HepG2 (cell line): ENCODE results near the gene GCHFR.

ENCODE experiments used
- FOXK2 ChIP-seq: fragments of 450-650 bp; IDR thresholded peaks from 2 replicates; pipeline ENCODE4 v1.6.1; 2016
- GABPA ChIP-seq, 2 experiments: IDR thresholded peaks; 2 replicates each; pipeline ENCODE4 v1.6.1; 2011 to 2016; ENCODE audit warnings: low read depth in 2 of 2, low read length in 1 of 2, missing biosample characterization in 1 of 2, missing genetic modification characterization in 1 of 2
- POLR2AphosphoS5 ChIP-seq: IDR thresholded peaks from 2 replicates; pipeline ENCODE4 v1.6.1; 2012; ENCODE audit warnings: low read depth, low read length
- SP1 ChIP-seq, 2 experiments: fragments of 450-650 bp in 1 of 2; sonication (generic) in 1 of 2; formaldehyde crosslinking in 1 of 2; IDR thresholded peaks; 2 replicates each; pipeline versions ENCODE4 v1.4.0 to v1.6.1; 2016 to 2020; ENCODE audit warnings: missing genetic modification reagents in 1 of 2
- SRSF9 ChIP-seq: fragments of 200-400 bp; formaldehyde crosslinking; IDR thresholded peaks from 2 replicates; pipeline ENCODE4 v1.6.1; 2018; ENCODE audit warnings: borderline replicate concordance, mild to moderate bottlenecking, low read depth, low read length; ENCODE audit not compliant: insufficient read depth, poor library complexity, severe bottlenecking
- TAF1 ChIP-seq: sonication (generic); formaldehyde crosslinking; IDR thresholded peaks from 2 replicates; pipeline ENCODE4 v1.4.0; 2020; ENCODE audit warnings: missing genetic modification reagents
- TARDBP ChIP-seq: sonication (generic); formaldehyde crosslinking; IDR thresholded peaks from 2 replicates; pipeline ENCODE4 v1.8.0; 2022; ENCODE audit warnings: mild to moderate bottlenecking, missing genetic modification reagents
- ZNF274 ChIP-seq: sonication (generic); formaldehyde crosslinking; IDR thresholded peaks from 2 replicates; pipeline ENCODE4 v1.5.1; 2020; ENCODE audit warnings: mild to moderate bottlenecking, missing genetic modification reagents
- TF ChIP-seq, protein P1 (sequence below): IDR thresholded peaks from 2 replicates; pipeline ENCODE4 v1.6.1; 2016; ENCODE audit warnings: low read depth, missing genetic modification reagents, missing compliant biosample characterization
- TF ChIP-seq, protein P2 (sequence below): sonication (generic); formaldehyde crosslinking; IDR thresholded peaks from 2 replicates; pipeline ENCODE4 v1.4.0; 2020; ENCODE audit warnings: missing genetic modification reagents

DNA sequence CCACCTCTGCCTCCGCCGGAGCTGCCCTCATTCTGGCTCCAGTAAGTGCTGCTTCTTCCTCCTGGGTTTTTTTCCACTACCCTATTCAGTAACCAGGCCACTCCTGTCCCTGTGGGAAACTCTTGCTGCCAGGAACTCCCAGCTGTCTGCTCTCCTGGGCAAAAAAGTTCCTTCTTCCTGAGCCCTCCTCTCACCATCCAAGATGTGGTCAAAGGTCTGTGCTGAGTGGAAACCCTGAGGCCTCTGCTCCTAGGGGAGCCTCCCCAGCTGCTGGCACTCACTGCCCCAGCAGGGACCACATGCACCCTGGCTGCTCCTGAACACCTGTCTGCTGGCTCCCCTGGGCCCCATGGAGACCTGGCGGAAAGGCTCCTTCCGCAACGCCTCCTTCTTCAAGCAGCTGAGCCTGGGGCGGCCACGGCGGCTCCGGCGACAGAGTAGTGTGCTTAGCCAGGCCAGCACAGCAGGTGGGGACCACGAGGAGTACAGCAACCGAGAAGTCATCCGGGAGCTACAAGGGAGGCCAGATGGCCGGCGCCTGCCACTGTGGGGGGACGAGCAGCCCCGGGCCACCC is 6.4 kb downstream of the GCHFR start:
- no peak for TF ChIP-seq POLR2AphosphoS5
- TF ChIP-seq, protein P1, sequence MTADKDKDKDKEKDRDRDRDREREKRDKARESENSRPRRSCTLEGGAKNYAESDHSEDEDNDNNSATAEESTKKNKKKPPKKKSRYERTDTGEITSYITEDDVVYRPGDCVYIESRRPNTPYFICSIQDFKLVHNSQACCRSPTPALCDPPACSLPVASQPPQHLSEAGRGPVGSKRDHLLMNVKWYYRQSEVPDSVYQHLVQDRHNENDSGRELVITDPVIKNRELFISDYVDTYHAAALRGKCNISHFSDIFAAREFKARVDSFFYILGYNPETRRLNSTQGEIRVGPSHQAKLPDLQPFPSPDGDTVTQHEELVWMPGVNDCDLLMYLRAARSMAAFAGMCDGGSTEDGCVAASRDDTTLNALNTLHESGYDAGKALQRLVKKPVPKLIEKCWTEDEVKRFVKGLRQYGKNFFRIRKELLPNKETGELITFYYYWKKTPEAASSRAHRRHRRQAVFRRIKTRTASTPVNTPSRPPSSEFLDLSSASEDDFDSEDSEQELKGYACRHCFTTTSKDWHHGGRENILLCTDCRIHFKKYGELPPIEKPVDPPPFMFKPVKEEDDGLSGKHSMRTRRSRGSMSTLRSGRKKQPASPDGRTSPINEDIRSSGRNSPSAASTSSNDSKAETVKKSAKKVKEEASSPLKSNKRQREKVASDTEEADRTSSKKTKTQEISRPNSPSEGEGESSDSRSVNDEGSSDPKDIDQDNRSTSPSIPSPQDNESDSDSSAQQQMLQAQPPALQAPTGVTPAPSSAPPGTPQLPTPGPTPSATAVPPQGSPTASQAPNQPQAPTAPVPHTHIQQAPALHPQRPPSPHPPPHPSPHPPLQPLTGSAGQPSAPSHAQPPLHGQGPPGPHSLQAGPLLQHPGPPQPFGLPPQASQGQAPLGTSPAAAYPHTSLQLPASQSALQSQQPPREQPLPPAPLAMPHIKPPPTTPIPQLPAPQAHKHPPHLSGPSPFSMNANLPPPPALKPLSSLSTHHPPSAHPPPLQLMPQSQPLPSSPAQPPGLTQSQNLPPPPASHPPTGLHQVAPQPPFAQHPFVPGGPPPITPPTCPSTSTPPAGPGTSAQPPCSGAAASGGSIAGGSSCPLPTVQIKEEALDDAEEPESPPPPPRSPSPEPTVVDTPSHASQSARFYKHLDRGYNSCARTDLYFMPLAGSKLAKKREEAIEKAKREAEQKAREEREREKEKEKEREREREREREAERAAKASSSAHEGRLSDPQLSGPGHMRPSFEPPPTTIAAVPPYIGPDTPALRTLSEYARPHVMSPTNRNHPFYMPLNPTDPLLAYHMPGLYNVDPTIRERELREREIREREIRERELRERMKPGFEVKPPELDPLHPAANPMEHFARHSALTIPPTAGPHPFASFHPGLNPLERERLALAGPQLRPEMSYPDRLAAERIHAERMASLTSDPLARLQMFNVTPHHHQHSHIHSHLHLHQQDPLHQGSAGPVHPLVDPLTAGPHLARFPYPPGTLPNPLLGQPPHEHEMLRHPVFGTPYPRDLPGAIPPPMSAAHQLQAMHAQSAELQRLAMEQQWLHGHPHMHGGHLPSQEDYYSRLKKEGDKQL (CRISPR knock-in tag): no peak
- no peak for TF ChIP-seq TARDBP (CRISPR knock-in tag)
- no peak for TF ChIP-seq ZNF274
- TF ChIP-seq SRSF9: no peak
- TF ChIP-seq, protein P2, sequence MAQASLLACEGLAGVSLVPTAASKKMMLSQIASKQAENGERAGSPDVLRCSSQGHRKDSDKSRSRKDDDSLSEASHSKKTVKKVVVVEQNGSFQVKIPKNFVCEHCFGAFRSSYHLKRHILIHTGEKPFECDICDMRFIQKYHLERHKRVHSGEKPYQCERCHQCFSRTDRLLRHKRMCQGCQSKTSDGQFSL (CRISPR knock-in tag): no peak
- TF ChIP-seq SP1 (IDR thresholded peaks at IDR 0.05): no peak
- no peak for TF ChIP-seq SP1 (CRISPR knock-in tag; IDR thresholded peaks at IDR 0.05)
- no peak for TF ChIP-seq FOXK2
- TF ChIP-seq TAF1 (CRISPR knock-in tag): no peak
- TF ChIP-seq GABPA (IDR thresholded peaks at IDR 0.05; ENCODE audit: low read depth, low read length): no peak
- TF ChIP-seq GABPA (CRISPR knock-in tag; IDR thresholded peaks at IDR 0.05; ENCODE audit: low read depth): no peak
